Adipocyte (in vitro differentiated cells): ENCODE results near the gene DTNBP1.
A peak's percentile ranks its signal among the peaks of the same experiment; 100 is the strongest.

Source experiments
- DNase-seq: peaks from one replicate; pipeline ENCODE4 v3.0.0-alpha.2; 2015; ENCODE audit warnings: low read depth
- H3K27me3 ChIP-seq: replicated peaks from 2 replicates; pipeline ENCODE4 v1.7.0; 2013; ENCODE audit warnings: mild to moderate bottlenecking, low read length, moderate library complexity; ENCODE audit not compliant: control insufficient read depth, insufficient read depth
- H3K36me3 ChIP-seq: 2 replicates; pipeline ENCODE4 v1.7.0; 2013; ENCODE audit warnings: low read length, mild to moderate bottlenecking, moderate library complexity; ENCODE audit not compliant: control insufficient read depth, insufficient read depth, severe bottlenecking
- H3K4me1 ChIP-seq: 2 replicates; pipeline ENCODE4 v1.7.0; 2013; ENCODE audit warnings: mild to moderate bottlenecking, low read length, moderate library complexity; ENCODE audit not compliant: control insufficient read depth, insufficient read depth
- H3K4me3 ChIP-seq: 2 replicates; pipeline ENCODE4 v1.7.0; 2013; ENCODE audit warnings: mild to moderate bottlenecking, low read length, moderate library complexity
- H3K9ac ChIP-seq: 2 replicates; pipeline ENCODE4 v1.7.0; 2013; ENCODE audit warnings: mild to moderate bottlenecking, low read length, moderate library complexity
- H3K9me3 ChIP-seq: 2 replicates; pipeline ENCODE4 v1.7.0; 2013; ENCODE audit warnings: mild to moderate bottlenecking, low read length, moderate library complexity; ENCODE audit not compliant: control insufficient read depth

The DTNBP1 gene

DNA sequence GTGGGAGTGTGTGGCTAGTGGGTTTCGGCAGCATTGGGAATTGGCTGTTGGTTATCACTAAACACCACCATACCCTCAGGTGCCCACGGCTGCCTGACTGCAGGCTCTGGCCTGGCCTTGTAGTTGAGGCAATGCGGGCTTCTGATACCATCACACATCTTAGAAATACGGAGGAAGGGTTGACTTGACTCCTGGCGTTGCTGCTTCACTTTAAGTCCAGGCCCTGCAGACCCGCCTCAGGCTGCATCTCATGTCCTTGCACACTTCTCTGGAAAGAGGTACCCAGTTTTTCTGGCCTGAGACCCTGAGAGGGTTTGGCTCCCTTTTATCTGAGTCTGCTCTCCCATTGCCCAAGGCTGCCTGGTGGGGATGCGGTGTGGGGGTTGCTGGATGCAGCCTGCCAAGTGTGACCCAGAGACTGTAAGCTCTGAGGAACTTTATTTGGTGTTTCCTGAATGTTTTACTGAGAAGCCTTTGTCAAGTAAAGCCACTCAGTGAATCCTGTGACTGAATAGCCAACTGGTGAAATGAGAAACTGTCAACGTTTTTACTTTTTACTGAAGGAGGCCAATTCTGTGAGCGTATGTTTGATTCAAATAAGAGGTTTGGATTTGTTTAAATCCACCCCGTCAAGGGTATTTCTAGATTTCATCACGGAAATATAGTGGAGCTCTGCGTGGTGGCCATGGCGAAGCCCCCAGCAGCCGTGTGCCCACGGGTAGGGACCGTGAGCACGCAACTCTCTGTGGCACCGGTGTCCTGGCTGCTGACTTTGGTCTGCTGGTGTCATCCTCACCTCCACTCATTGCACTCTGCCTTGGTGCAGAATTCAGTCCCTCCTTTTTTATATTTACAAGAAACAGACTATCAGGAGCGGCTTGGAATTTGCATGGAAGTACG is 160.1 kb downstream of the DTNBP1 start:
- H3K9me3 ChIP-seq: no peaks in the 10 kb centered on the region
- H3K4me3 ChIP-seq: no peak overlapping the region
- DNase-seq: no peak
- H3K9ac ChIP-seq: no peak overlapping the region
- H3K36me3 ChIP-seq: peaks cover 18% of the 10 kb centered on the region
- H3K4me1 ChIP-seq: peaks cover 34% of the 10 kb centered on the region
- H3K27me3 ChIP-seq: no peaks in the 10 kb centered on the region

DNA sequence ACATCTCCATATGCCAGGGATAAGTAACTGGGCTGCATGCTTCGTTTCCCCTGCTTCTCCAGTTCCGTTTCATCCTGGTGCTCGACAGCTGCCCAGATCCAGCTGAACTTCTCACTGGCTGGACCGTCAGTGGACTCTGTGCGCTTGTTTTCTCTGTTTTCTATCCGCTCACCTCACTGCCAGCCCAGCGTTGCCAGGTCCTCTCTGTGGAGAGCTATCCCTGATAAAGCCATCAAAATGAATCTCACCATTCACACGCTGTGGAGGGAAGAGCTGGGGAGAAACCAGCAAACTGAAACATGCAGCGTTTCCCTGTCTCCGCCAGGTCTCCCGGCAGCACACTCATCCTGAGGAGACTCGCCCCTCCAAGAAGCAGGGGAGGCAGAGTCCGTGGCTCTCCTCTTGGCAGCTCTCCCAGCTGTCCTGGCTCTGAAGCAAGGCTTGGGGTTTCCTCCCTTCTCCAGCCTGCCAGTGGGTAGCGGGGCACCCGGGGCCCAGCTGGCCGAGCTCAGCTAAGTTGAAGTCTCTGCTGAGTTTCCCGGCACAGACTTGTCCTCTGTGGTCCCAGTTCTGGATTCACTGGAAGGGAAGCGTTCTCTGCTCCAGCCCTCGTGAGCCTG is 160.9 kb downstream of the DTNBP1 start:
- Histone ChIP-seq H3K27me3 (no peaks in the 10 kb centered on the region), H3K4me3 (no peak overlapping the region), H3K9ac (no peak overlapping the region), H3K4me1 (peaks cover 34% of the 10 kb centered on the region), H3K9me3 (no peaks in the 10 kb centered on the region), H3K36me3 (peaks cover 21% of the 10 kb centered on the region)
- DNase-seq: peak; percentile 56

GRCh38 chr6:15500901-15501825 is 161.7 kb downstream of the DTNBP1 start:
- Histone ChIP-seq H3K27me3 (no peaks in the 10 kb centered on the region), H3K4me3 (no peak overlapping the region), H3K4me1 (peaks cover 34% of the 10 kb centered on the region), H3K36me3 (peaks cover 29% of the 10 kb centered on the region), H3K9me3 (no peaks in the 10 kb centered on the region), H3K9ac (no peak overlapping the region)
- DNase-seq: no peak

DNA sequence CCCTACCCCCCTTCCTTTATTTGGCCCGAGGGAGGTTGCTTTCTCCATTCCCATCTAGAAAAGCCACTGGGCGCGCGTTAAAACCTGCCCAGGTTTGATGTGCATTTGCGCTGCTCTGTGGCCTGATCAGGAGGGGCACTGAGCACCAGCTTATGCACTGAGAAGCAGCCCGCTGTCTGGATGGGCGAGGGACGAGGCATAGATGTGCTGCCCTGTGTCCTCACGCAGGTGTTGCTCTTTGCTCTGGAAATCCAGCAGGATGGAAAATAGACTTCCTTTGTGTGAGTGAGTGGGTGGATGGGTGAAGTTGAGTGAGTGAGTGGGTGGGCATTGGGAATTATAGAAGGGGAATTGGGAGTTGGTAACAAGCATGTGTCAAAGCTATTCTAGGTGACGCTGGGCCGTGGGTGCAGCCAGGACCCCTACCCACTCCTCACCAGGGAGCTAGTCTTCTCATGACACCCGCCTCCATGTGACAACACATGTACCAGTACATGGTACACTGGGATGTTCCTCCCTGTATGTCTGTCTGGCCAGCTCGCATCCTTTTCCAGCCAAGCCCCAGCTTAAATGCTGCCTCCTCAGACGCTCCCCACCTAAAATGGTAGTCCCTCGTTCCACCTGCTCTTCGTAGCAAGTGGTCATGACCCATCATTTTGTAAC is 162.6 kb downstream of the DTNBP1 start:
- no peak for DNase-seq
- Histone ChIP-seq H3K4me1 (peaks cover 34% of the 10 kb centered on the region), H3K27me3 (no peaks in the 10 kb centered on the region), H3K4me3 (no peak overlapping the region), H3K9ac (no peak overlapping the region), H3K36me3 (peaks cover 31% of the 10 kb centered on the region), H3K9me3 (no peaks in the 10 kb centered on the region)

DNA sequence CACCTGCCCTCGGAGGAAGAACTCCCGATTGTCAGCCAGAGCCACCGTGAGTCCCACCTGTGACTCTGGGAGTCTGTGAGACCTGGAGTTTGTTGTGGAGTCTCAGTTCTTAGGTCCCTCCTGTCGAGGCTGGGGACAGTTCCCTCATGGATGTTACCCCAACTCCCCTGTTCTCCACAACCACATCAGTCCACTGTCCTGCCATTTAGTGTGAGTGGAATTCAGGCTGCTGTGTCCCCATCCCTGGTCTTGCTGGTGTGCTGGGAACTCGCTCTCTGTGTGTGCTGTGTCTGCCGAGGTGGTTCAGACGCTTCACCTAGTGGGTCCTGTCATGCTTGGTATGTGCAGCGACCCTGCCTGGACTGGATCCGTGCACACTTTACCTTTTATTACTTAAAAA is 163.2 kb downstream of the DTNBP1 start:
- Histone ChIP-seq H3K4me1 (peaks cover 34% of the 10 kb centered on the region), H3K27me3 (no peaks in the 10 kb centered on the region), H3K9me3 (no peaks in the 10 kb centered on the region), H3K4me3 (no peak overlapping the region), H3K9ac (no peak overlapping the region), H3K36me3 (peaks cover 31% of the 10 kb centered on the region)
- no peak for DNase-seq

DNA sequence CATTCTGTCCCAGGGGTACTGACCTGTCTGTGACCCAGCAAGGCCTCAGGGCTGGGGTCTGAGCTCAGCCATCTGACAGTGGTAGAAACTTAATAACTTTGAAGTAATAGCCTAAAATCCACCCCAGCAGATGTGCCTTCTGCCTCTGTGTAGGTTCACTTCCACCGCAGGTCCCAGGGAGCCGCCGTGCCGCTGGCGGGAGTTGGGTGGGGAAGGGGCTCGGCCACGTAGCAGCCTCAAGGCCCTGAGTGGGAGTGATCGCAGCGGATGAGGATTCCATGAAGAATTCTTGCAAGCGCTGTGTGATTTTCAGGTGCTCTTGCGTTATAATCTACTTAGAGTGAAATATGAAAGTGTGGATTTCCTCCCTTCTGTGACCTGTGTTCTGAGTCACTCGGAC is 163.7 kb downstream of the DTNBP1 start:
- Histone ChIP-seq H3K4me3 (no peak overlapping the region), H3K9ac (no peak overlapping the region), H3K4me1 (peaks cover 30% of the 10 kb centered on the region), H3K27me3 (no peaks in the 10 kb centered on the region), H3K9me3 (no peaks in the 10 kb centered on the region), H3K36me3 (peaks cover 31% of the 10 kb centered on the region)
- DNase-seq: no peak

DNA sequence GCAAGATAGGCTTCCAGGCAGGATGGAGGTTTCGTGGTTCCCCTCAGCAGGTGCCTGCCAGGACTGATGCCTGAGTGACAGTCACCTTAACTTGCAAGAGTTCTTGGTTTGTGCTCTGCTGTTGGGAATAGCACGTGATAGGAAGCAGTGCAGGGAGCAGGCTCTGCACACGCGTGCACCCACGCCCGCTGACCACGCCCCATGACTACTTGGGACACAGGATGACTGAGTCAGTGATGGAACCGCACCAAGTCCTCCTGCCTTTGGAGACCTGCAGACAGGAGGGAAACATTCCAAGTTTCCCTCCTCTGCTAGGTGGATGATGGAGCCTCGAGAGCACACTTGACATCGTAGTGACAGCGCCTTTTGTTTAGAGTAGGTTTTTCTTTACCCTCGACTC is 164.2 kb downstream of the DTNBP1 start:
- Histone ChIP-seq H3K27me3 (no peaks in the 10 kb centered on the region), H3K9me3 (no peaks in the 10 kb centered on the region), H3K4me3 (no peak overlapping the region), H3K36me3 (peaks cover 31% of the 10 kb centered on the region), H3K9ac (no peak overlapping the region), H3K4me1 (peaks cover 29% of the 10 kb centered on the region)
- DNase-seq: no peak

GRCh38 chr6:15496345-15497131 is 166.3 kb downstream of the DTNBP1 start:
- DNase-seq: no peak
- H3K36me3 ChIP-seq: peaks cover 24% of the 10 kb centered on the region
- H3K27me3 ChIP-seq: no peaks in the 10 kb centered on the region
- peaks cover 21% of the 10 kb centered on the region for H3K4me1 ChIP-seq
- no peak overlapping the region for H3K9ac ChIP-seq
- no peak overlapping the region for H3K4me3 ChIP-seq
- H3K9me3 ChIP-seq: no peaks in the 10 kb centered on the region

DNA sequence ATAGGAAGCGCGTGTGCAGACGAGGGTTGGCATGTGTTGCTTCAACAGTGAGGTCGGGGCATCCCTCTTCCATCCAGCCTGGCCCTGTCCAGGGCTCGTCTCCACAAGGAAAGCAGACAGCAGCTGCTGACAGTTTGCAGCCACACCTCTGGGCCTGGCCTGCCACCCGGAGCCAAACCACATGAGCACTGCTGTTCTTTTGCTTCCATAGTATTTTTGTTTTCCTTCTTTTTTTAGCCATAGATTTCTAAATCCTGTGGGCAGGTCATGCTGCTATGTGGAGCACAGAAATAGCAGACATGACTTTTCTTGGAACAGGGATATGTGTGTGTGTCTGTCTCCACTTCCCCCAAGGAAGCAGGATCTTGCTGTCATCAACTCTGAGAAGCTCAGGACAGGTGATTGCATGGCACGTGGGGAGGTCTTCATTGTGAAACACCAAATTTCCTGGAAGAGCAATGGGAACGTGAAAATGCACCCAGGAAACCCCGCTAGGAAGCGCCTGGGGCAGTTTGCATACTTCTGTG is 167.4 kb downstream of the DTNBP1 start:
- H3K9ac ChIP-seq: no peak overlapping the region
- no peaks in the 10 kb centered on the region for H3K9me3 ChIP-seq
- H3K4me3 ChIP-seq: no peak overlapping the region
- peaks cover 15% of the 10 kb centered on the region for H3K36me3 ChIP-seq
- DNase-seq: peak; percentile 32
- peaks cover 25% of the 10 kb centered on the region for H3K4me1 ChIP-seq
- H3K27me3 ChIP-seq: no peaks in the 10 kb centered on the region
